K562 (cell line): Measurements from ENCODE around the gene VPS9D1. TPM values are rescaled to one million over a fixed set of nuclear protein-coding genes. Genes with fewer than 3 reads are reported as not detected.

Experiments used
- ATAC-seq: fragments of 200-7000 bp; cut with Tn5 transposase; 3 replicates; pipeline ENCODE4 v1.9.1; 2020; ENCODE audit warnings: moderate library complexity
- BruUV-seq: library from RNA; stranded (reverse); fragments of 400-500 nt; replicated peaks from 2 replicates; lab custom pipeline; 2021; lab: Mats Ljungman, UMichigan
- CTCF ChIA-PET: fragments of 300-600 bp; formaldehyde crosslinking; extraction: SDS; loops from one replicate; lab custom pipeline; 2021; ENCODE audit warnings: low intra/inter-chr PET ratio; lab: Yijun Ruan, JAX
- POLR2A ChIA-PET: fragments of 300-600, 350-650 bp; sonication (Branson Sonifier 250); formaldehyde crosslinking; extraction: SDS; loops from one replicate; lab custom pipeline; 2021; ENCODE audit warnings: antibody characterized with exemption, inconsistent platforms; lab: Yijun Ruan, JAX
- DNase-seq, 4 experiments: peaks; one replicate each; pipeline versions ENCODE4 v3.0.0 to v3.0.0-alpha.2; 2011 to 2018; ENCODE audit warnings: low spot score in 3 of 4, mixed read lengths in 3 of 4; ENCODE audit errors: extremely low read depth in 1 of 4
- FAIRE-seq: peaks from 2 replicates; lab custom pipeline; 2011; peaks lifted over from hg19 to GRCh38; lab: Jason Lieb, UNC
- H2AFZ ChIP-seq: 2 replicates; pipeline ENCODE4 v1.6.0; 2011; ENCODE audit warnings: low read depth, low read length, control low read depth, inconsistent platforms
- H3K27ac ChIP-seq: fragments of 200-600 bp; 3 replicates; pipeline ENCODE4 v1.8.0; 2011; ENCODE audit warnings: low read depth, mild to moderate bottlenecking, control low read depth, inconsistent platforms, low read length, moderate library complexity, mixed read lengths; ENCODE audit errors: extremely low read depth
- H3K27me3 ChIP-seq, 2 experiments: fragments of 300-600 bp in 1 of 2; 2 replicates in 1 of 2; 3 replicates in 1 of 2; pipeline versions ENCODE4 v1.6.0 to v1.8.0; 2011; ENCODE audit warnings: inconsistent platforms in 2 of 2, low read length in 2 of 2, mild to moderate bottlenecking in 1 of 2, mixed read lengths in 1 of 2, moderate library complexity in 1 of 2; ENCODE audit not compliant: control insufficient read depth in 2 of 2, insufficient read depth in 2 of 2
- H3K36me3 ChIP-seq: fragments of 300-600 bp; 3 replicates; pipeline ENCODE4 v1.8.0; 2011; ENCODE audit warnings: mild to moderate bottlenecking, low read length, inconsistent platforms; ENCODE audit not compliant: control insufficient read depth, insufficient read depth
- H3K4me1 ChIP-seq, 2 experiments: fragments of 200-600 bp in 1 of 2; replicated peaks in 1 of 2; 2 replicates in 1 of 2; 3 replicates in 1 of 2; pipeline versions ENCODE4 v1.5.1 to v1.8.0; 2011; ENCODE audit warnings: inconsistent platforms in 2 of 2, low read length in 2 of 2, mild to moderate bottlenecking in 1 of 2, mixed read lengths in 1 of 2, moderate library complexity in 1 of 2; ENCODE audit not compliant: control insufficient read depth in 2 of 2, insufficient read depth in 2 of 2
- H3K4me2 ChIP-seq: 2 replicates; pipeline ENCODE4 v1.6.1; 2011; ENCODE audit warnings: low read length, control low read depth, inconsistent platforms, mixed read lengths; ENCODE audit not compliant: insufficient read depth
- H3K4me3 ChIP-seq: fragments of 200-600 bp; sonication (generic), shearing (Covaris generic); 2 replicates; pipeline ENCODE4 v1.5.1; 2016; ENCODE audit warnings: control low read depth, inconsistent platforms
- H3K79me2 ChIP-seq: fragments of 200-600 bp; 3 replicates; pipeline ENCODE4 v1.8.0; 2011; ENCODE audit warnings: low read length, inconsistent platforms; ENCODE audit not compliant: control insufficient read depth, insufficient read depth
- H3K9ac ChIP-seq, 2 experiments: 2 replicates each; pipeline versions ENCODE4 v1.6.0 to v1.6.1; 2011; ENCODE audit warnings: low read depth in 2 of 2, low read length in 2 of 2, control low read depth in 1 of 2, inconsistent platforms in 1 of 2, mild to moderate bottlenecking in 1 of 2, mixed read lengths in 1 of 2; ENCODE audit not compliant: insufficient read depth in 1 of 2
- H3K9me1 ChIP-seq: one replicate; pipeline ENCODE4 v1.6.0; 2011; ENCODE audit warnings: inconsistent platforms, mild to moderate bottlenecking, low read length, moderate library complexity; ENCODE audit not compliant: control insufficient read depth, insufficient read depth
- H3K9me3 ChIP-seq: replicated peaks from 2 replicates; pipeline ENCODE4 v1.5.1; 2011; ENCODE audit warnings: low read depth, low read length, inconsistent platforms; ENCODE audit not compliant: control insufficient read depth, insufficient read depth
- H4K20me1 ChIP-seq: replicated peaks from 2 replicates; pipeline ENCODE4 v1.6.1; 2011; ENCODE audit warnings: low read length, inconsistent platforms, mixed read lengths; ENCODE audit not compliant: control insufficient read depth, insufficient read depth
- DIDO1 ChIP-seq: fragments of 450-650 bp; IDR thresholded peaks from 2 replicates; pipeline ENCODE4 v1.6.1; 2016; ENCODE audit warnings: low read depth, missing biosample characterization, missing genetic modification characterization
- HDAC1 ChIP-seq, 2 experiments: fragments of 450-650 bp; IDR thresholded peaks; 2 replicates each; pipeline ENCODE4 v1.6.1; 2016 to 2017; ENCODE audit warnings: inconsistent platforms in 1 of 2, mild to moderate bottlenecking in 1 of 2, moderate library complexity in 1 of 2
- RBFOX2 ChIP-seq: fragments of 200-400 bp; formaldehyde crosslinking; IDR thresholded peaks from 2 replicates; pipeline ENCODE4 v1.6.1; 2017; ENCODE audit warnings: low read depth, mild to moderate bottlenecking, low read length, moderate library complexity
- ZNF431 ChIP-seq: sonication (generic); formaldehyde crosslinking; IDR thresholded peaks from 2 replicates; pipeline ENCODE4 v1.8.0; 2022; ENCODE audit warnings: mild to moderate bottlenecking, missing genetic modification reagents
- WGBS: fragments of 100-300 bp; shearing (Covaris generic); methylation state at CpG from one replicate; pipeline ENCODE4 v1.1.6; 2016; ENCODE audit warnings: low coverage, mixed read lengths; ENCODE audit not compliant: insufficient coverage; ENCODE audit errors: missing lambda C conversion rate; 5-methylcytosine and 5-hydroxymethylcytosine counted together
- in situ Hi-C: fragments of 300-500 bp; cut with MboI; formaldehyde crosslinking; loops from 4 replicates; pipeline ENCODE4 v1.15.0; 2018; ENCODE audit warnings: inconsistent platforms, mixed read lengths
- intact Hi-C: fragments of 100-400 bp; cut with micrococcal nuclease; formaldehyde crosslinking; loops from 2 replicates; pipeline ENCODE4 v1.14.2; 2022
- polyA plus RNA-seq, 8 experiments: library from polyadenylated mRNA; depleted of rRNA in 4 of 8; stranded (reverse) in 5 of 8; unstranded in 3 of 8; fragments of >200 nt; fragmentation: Nextera tagmentation in 2 of 8; fragmentation: Illumina TruSeq in 1 of 8; extraction: Ambion mirVana in 2 of 8; extraction: Trizol in 1 of 8; gene quantifications; 2 replicates each; pipeline versions ENCODE4 v1.2.1 to v1.2.3, GENCODE V29; 2011 to 2014; ENCODE audit warnings: inconsistent platforms in 1 of 8, missing spikeins in 1 of 8
- total RNA-seq, 7 experiments: library from RNA; depleted of rRNA in 6 of 7; stranded (reverse); fragments of >200 nt in 6 of 7; fragmentation: Illumina TruSeq in 2 of 7; extraction: Trizol in 2 of 7; gene quantifications; 2 replicates each; pipeline versions ENCODE4 v1.2.1 to v1.2.3, GENCODE V29; 2011 to 2021; ENCODE audit warnings: low replicate concordance in 1 of 7

Gene VPS9D1
- total and polyA plus RNA-seq, 9 of the 15 experiments (the other 6 are each of a cell fraction or from before 2014, with no cell fraction given) = 0.33 to 3.1 (median 1.1) TPM

- H3K4me2 ChIP-seq = no peak overlapping the region
- H4K20me1 ChIP-seq = no peaks in the 10 kb centered on the region; the same call in 1 of the 2 replicates
- no peaks in the 10 kb centered on the region for H3K9me1 ChIP-seq
- no peaks in the 10 kb centered on the region; the same call in 1 of the 2 replicates for H3K9me3 ChIP-seq
- no peak overlapping the region for H3K9ac ChIP-seq
- POLR2A ChIA-PET = interaction anchor here (0.6 kb wide), 1 partner anchor 47 kb away, joined by 3 read pairs; no protein-coding TSS in a partner anchor
- in situ Hi-C loops (no loop called here), intact Hi-C loops (no loop called here)
- no peak overlapping the region for H3K4me3 ChIP-seq
- peaks cover 44% of the 10 kb centered on the region for H3K36me3 ChIP-seq
- peaks cover 7 to 33% of the 10 kb centered on the region in 2 experiments; a peak in 3 of 5 replicates for H3K4me1 ChIP-seq
- FAIRE-seq (no peak), DNase-seq (no peak), ATAC-seq (no peak)
- no TSS peak for BruUV-seq
- TF ChIP-seq ZNF431 (CRISPR knock-in tag) (peak; percentile 90), HDAC1 (IDR thresholded peaks at IDR 0.05) (no peak)
- 95% methylated on average over 9 of the region's 9 CpGs for WGBS
- H2AFZ ChIP-seq = no peak overlapping the region
- no peaks in the 10 kb centered on the region for H3K27me3 ChIP-seq
- CTCF ChIA-PET = no interaction called here
- no peak overlapping the region for H3K27ac ChIP-seq
- peaks cover 45% of the 10 kb centered on the region for H3K79me2 ChIP-seq
Measured at GRCh38 chr16:89661215-89661614, 59.5 kb downstream of the VPS9D1 start.

- Histone ChIP-seq H3K4me3 (no peak overlapping the region), H3K4me1 (peaks cover 7 to 43% of the 10 kb centered on the region in 2 experiments; a peak in 3 of 5 replicates), H4K20me1 (no peaks in the 10 kb centered on the region; the same call in 1 of the 2 replicates), H3K36me3 (peaks cover 47% of the 10 kb centered on the region), H3K9me1 (peaks cover 2% of the 10 kb centered on the region), H3K9ac (peak overlapping the region in 1 of 2 experiments; percentile 29; a peak in 1 of 4 replicates), H2AFZ (no peak overlapping the region), H3K9me3 (no peaks in the 10 kb centered on the region; the same call in 1 of the 2 replicates), H3K4me2 (no peak overlapping the region), H3K79me2 (peaks cover 55% of the 10 kb centered on the region), H3K27me3 (no peaks in the 10 kb centered on the region), H3K27ac (no peak overlapping the region)
- no peak for ATAC-seq
- BruUV-seq = no TSS peak
- peak in 1 of 4 experiments; percentile 7 for DNase-seq
- in situ Hi-C loops (no loop called here), intact Hi-C loops (no loop called here)
- WGBS = 89% methylated on average over 6 of the region's 7 CpGs
- ChIA-PET POLR2A (interaction anchor here (0.5 to 1.1 kb wide), 4 partner anchors 27 to 1160 kb away, joined by 3 read pairs; no protein-coding TSS in a partner anchor), CTCF (no interaction called here)
- no peak for FAIRE-seq
- TF ChIP-seq DIDO1 (tag) (no peak), RBFOX2 (peak; percentile 23; the same call in 1 of the 2 replicates)
Measured at GRCh38 chr16:89660146-89660545, 60.6 kb downstream of the VPS9D1 start.
